HG03103 (cell line): Measurements from ENCODE around the gene TOP2B.
A peak's percentile ranks its signal among the peaks of the same experiment; 100 is the strongest.

Source experiments
- ATAC-seq: cut with Tn5 transposase; IDR thresholded peaks from one replicate; pipeline ENCODE4 v1.9.1; 2021; ENCODE audit warnings: low read depth; ENCODE audit not compliant: unreplicated experiment

Gene TOP2B

DNA sequence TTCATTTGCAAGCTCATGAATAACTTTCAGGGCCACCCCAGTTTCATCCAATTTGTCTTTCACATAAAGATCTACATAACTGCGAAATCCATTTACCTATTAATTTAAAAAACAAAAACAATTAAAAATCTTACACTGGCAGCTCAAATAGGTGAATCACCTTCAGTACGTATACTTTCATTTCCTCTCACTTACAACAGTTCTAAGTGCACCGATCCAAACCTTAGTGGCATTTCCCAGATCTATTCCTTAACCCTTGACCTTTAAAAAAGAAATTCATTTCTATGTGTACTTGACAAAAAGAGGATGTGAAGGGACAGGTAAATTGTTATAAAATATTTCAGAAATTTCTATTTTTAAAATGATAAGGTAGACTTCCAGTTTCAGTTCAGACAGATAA is 30.8 kb downstream of the TOP2B start:
- ATAC-seq: no peak

DNA sequence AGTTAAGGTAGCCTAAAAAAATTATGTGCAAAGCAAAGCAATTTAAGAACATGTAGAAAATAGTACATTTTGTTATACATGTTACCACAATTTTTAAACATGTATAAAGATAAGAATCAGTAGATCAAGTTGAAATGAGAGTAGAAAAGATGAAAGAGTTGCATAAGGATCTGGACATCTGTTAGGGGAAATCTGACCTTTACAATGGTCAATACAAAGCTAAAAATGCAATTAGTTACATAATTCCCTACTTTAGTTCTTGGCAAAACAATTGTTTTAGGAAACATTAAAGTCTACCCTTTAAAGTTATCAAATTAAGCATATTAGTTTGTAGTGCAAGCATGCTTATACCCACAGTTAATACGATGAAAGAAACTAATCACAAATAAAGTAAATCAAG is 32.7 kb downstream of the TOP2B start:
- ATAC-seq: no peak

DNA sequence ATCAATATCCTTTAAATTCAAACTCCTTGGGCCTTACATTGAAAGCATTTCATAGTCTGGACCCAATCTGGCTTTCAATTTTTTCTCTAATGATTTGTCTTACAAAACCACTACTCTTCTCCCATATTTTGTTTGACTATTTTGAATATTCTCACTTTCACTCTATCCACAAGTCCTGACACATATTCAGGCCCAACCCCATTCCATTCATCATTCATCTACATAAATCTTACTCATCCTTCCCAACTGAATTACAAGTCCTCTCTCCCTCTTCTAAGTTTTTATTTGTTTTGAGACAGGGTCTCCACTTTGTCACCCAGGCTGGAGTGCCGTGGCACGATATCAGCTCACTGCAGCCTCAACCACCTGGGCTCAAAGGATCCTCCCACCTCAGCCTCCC is 43.6 kb downstream of the TOP2B start:
- no peak for ATAC-seq

DNA sequence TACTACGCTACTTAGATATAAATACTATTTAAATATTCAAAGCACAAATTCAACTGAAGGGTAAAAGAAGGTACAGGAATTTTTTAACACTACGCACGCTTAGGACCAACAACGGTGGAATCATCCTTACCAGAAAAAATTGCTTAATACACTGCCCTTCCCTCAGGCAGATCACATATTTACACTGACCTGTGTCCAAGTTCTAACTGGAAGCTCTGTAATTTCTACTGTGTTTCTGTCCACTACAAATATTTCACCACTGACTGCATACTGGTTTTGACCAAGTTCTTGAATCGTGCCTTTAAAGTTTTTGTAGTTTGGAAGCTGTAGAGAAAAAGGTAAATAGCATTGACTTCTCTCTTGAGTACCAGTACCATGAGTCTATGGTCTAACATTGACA is 44.2 kb downstream of the TOP2B start:
- ATAC-seq: no peak

DNA sequence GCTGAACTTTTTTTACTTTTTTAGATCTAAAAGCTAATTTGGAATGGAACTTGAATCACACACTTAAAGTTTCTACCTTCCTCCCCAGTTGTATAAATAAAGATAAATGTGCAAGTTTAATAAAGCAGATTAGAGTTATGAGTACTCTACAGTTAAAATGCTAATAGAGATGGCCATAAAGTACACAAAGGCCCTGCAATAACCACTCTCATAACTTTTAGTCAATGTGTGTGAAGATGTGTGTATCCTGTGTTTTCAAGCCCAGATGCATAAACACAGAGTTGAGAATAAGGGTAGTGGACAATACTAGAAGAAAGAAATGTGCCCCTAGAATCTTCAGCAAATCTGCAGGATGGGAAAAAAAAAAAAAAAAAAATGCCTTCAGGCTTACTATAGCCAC is 45.3 kb downstream of the TOP2B start:
- ATAC-seq: no peak

DNA sequence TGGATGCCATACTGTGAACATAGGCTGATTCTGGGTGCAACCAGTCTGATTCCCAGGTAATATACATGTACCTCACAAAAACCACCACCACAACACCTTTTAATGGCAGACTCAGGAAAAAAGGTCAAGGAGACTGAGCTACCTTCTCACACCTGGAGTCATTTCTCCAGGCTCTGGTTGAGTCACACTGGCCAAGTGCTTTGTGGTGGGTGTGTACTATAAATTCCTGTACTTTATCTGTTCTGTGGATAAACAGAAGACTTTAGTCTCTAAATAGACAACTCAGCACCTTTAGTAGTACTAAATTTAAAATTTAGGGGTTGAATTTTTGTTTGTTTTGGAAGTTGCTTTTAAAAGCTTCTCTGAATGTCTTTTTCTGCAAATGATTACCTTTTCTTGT is 46.7 kb downstream of the TOP2B start:
- no peak for ATAC-seq

DNA sequence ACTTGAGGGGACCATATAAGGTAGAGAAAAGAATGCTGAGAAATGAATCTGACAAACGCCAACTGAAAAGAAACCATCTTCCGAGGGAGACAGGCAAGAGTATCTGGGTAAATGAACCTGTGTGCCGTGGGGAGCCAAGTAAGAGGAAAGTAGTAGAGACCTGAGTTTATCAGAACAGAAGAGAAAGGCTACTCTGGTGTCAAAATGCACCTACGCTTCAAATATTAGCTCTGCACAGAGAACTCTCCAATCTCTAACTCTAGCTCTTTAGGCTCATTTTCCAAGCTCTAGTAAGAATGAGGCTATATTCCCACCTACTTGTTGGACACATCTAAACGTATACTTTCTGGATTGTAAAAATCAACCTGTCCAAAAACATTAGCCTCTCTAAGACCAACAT is 53.5 kb downstream of the TOP2B start:
- ATAC-seq: no peak

DNA sequence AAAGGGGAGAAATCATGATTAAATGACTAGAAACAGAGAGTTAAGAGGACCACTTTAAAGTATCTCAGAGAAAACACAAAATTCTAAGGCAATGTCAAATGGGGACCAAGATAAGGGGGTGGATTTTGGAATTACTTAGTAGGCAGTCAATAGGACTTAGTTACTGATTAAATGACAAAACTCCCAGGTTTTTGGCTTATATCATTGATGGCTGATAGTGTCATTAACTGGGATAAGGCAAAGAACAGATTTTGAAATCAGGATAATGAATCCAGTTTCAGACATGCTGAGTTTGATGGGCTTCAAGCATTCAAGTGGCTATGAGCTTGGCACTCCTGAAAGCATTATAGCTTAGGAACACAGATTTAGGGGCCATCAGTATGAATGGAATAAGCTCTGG is 53.9 kb downstream of the TOP2B start:
- no peak for ATAC-seq

- ATAC-seq: no peak
These were observed 54.5 kb downstream of the TOP2B start for GRCh38 chr3:25610167-25610566.

- ATAC-seq: no peak
These were observed 60.5 kb downstream of the TOP2B start for GRCh38 chr3:25604107-25604805.

- no peak for ATAC-seq
These were observed 61.0 kb downstream of the TOP2B start for GRCh38 chr3:25603703-25604102.

DNA sequence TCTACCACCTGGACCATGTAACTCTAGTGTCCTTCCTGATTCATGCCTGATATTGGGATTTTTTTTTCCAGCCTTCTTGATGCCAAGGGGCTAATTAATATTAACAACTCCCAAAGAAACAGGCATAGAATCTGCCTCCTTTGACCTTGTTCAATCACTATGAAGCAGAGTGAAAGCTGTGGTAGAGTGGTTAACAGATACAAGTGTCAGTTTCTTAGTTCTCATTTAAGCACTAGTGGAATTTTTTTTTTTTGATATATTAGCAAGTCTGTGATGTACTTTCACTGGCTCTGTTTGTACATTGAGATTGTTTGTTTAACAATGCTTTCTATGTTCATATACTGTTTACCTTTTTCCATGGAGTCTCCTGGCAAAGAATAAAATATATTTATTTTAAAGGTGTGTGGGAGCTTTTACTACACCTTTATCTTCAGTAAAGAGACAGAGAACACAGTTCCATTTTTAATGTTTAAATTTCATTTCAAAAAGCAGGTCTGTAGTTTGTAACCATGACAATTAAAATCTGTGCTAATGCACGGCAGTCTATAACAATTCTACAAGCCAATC is 67.1 kb downstream of the TOP2B start:
- ATAC-seq: no peak

DNA sequence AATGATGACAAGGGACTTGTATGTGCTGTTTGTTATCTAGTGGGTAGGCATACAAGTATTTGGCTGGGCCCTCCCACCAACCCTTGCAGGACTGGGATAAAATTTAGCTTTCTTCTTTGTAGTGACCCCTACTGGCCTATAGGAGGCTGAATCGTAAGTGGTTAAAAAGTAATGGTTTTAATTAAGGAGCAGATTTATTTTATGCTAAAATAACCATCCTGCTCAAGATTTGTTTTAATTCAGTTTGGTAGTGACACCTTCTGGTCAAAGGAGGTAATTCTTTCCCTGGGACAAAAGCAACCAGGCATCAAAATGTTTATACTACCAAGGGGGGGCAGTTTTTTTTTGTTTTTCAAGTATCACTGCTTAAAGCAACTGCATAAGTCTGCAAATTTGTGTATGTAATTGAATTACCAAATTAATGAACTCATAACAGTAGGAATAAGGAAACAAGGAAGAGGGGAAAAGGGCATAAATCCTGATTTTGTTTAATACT is 70.7 kb downstream of the TOP2B start:
- peak; percentile 37 for ATAC-seq

- ATAC-seq: no peak
These were observed 71.7 kb downstream of the TOP2B start for GRCh38 chr3:25593001-25593400.

DNA sequence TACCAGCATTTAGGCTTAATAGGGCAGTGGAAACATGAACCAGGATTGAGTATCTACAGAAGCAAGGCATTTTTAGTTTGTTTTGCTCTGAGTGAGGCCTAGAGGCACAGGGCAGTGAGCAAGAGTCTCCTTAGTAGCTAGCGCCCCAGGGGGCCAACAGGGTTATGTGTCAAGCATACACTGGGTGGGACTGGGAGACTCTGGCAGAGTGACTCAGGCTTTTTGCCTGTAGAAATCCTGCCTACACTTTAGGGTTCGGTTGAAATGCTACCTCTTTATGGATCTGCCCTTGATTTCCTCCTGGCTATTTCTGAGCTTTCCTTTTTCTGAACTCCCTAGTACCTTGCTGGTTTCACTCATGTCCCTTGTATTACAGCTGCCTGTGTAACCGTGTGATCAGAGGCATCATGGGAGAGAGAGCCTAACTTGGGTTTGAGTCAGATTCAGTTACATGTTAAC is 72.2 kb downstream of the TOP2B start:
- no peak for ATAC-seq

- ATAC-seq: no peak
These were observed 74.9 kb downstream of the TOP2B start for GRCh38 chr3:25589783-25590258.

DNA sequence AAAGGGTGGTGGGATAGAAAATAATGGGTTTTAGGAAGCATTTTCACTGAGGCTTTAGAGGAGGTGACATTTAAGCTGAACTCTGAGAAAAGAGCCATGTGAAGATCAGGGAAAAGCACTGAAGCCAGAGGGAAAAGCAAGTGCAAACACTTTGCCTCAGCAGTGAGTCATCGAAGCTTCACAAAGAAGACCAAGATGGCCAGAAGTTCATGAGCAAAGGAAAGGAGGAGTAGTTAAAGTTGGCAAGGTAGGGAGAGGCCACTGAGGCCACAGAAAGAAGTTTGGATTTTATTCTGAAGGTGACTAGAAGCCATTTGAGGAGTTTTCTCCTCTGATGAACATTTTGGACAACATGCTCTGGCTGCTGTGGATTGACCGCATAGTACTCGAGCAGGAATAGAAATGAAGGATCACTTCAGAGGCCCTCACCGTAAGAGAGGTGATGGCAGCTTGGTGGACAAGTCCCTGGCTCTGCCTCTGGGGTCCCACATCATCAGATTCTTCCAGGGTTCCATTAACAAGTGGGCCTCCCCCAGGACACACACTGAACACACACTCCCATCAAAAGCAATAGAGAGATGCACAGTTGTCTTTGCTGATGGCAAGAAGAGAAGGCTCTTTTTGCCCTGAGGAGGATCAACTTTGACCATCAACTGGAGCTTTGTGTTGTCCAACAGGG is 75.5 kb downstream of the TOP2B start:
- no peak for ATAC-seq

GRCh38 chr3:25588441-25589103 is 76.1 kb downstream of the TOP2B start:
- no peak for ATAC-seq

GRCh38 chr3:25587975-25588374 is 76.7 kb downstream of the TOP2B start:
- no peak for ATAC-seq

DNA sequence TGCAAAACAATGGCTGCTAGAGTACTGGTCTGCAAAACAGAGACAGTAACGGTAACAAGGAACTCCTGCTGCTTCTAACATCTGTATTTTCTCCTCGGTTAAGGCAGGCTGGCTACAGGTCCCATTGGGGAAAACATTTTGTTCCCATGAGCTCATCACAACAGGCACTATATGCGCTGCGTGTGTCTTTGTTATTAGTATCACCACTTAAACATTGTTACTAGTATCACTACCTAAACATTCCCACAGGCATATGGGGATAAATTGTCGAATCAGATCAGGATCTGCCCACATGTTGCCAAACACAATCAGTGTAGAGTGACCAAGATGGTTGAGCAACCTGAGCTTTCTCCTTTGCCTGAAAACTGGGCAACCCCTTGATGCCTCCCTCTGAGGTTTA is 77.2 kb downstream of the TOP2B start:
- ATAC-seq: no peak

GRCh38 chr3:25587094-25587493 is 77.6 kb downstream of the TOP2B start:
- no peak for ATAC-seq
